Measurements from ENCODE around the gene PDXDC1.

DNA sequence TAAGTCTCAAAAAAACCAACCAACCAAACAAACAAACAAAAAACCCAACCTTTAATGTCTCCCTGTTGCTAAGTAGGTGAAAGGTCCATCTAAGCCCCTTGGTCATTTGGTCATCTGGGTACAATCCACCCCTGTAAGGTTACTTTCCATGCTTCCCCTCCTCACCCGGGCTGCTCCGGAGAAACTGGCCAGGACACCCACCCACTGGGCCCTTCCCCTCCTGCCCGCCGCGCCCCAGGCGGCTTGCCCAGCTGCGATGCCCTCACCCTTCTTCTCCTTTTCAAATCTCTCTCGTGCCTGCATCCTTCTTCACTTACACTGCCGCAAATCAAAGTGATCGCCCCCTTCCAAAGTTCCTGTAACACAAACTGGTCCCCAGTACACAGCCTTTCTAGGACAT, 79.1 kb downstream of the PDXDC1 start:
- TF ChIP-seq EHMT2 (IDR thresholded peaks at IDR 0.05; ENCODE audit: low read depth) (no peak), CBX8 (IDR thresholded peaks at IDR 0.05) (no peak), RNF2 (IDR thresholded peaks at IDR 0.05; ENCODE audit: borderline replicate concordance, low read depth) (no peak), POLR2A (IDR thresholded peaks at IDR 0.05; ENCODE audit: low read length) (no peak), EP300 (IDR thresholded peaks at IDR 0.05) (no peak), USF2 (IDR thresholded peaks at IDR 0.05) (no peak), CHD2 (IDR thresholded peaks at IDR 0.05; ENCODE audit: low read length, partially characterized antibody) (no peak), NPAS2 (CRISPR knock-in tag; IDR thresholded peaks at IDR 0.05; ENCODE audit: borderline replicate concordance) (no peak), RAD21 (conservative IDR thresholded peaks at IDR 0.05 in 1 of 2, IDR thresholded peaks at IDR 0.05 in 1 of 2) (no peak), MAFK (IDR thresholded peaks at IDR 0.05; ENCODE audit: partially characterized antibody) (no peak), ESRRA (IDR thresholded peaks at IDR 0.05; ENCODE audit: borderline replicate concordance, low read length) (no peak), SMC3 (IDR thresholded peaks at IDR 0.05) (no peak), KDM1A (IDR thresholded peaks at IDR 0.05; ENCODE audit: low read depth) (no peak)
- TF ChIP-seq, protein P1, sequence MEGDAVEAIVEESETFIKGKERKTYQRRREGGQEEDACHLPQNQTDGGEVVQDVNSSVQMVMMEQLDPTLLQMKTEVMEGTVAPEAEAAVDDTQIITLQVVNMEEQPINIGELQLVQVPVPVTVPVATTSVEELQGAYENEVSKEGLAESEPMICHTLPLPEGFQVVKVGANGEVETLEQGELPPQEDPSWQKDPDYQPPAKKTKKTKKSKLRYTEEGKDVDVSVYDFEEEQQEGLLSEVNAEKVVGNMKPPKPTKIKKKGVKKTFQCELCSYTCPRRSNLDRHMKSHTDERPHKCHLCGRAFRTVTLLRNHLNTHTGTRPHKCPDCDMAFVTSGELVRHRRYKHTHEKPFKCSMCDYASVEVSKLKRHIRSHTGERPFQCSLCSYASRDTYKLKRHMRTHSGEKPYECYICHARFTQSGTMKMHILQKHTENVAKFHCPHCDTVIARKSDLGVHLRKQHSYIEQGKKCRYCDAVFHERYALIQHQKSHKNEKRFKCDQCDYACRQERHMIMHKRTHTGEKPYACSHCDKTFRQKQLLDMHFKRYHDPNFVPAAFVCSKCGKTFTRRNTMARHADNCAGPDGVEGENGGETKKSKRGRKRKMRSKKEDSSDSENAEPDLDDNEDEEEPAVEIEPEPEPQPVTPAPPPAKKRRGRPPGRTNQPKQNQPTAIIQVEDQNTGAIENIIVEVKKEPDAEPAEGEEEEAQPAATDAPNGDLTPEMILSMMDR (IDR thresholded peaks at IDR 0.05), result no peak

Data from A549 (cell line).